Muscle of back (tissue), 11 donors: ENCODE measurements around the gene TFAM. TPM values are rescaled to one million over a fixed set of nuclear protein-coding genes. Genes with fewer than 3 reads are reported as not detected.
"Not testable (repeated sequence)": the region's sequence is repeated elsewhere in the genome, so short reads cannot be mapped to it uniquely, and the experiment has no call there.

ENCODE experiments used
- DNase-seq, 3 donors: peaks; one replicate each; pipeline versions ENCODE4 v3.0.0 to v3.0.0-alpha.2; 2013
- polyA plus RNA-seq, 10 donors: library from polyadenylated mRNA; unstranded; fragments of 120-200 nt; gene quantifications; one replicate each; pipeline ENCODE4 v1.2.1, GENCODE V29; 2013; ENCODE audit not compliant: insufficient read length in 10 of 10

The TFAM gene
- polyA plus RNA-seq, 10 donors, result 30.0 to 39.5 (median 36.2) TPM

DNA sequence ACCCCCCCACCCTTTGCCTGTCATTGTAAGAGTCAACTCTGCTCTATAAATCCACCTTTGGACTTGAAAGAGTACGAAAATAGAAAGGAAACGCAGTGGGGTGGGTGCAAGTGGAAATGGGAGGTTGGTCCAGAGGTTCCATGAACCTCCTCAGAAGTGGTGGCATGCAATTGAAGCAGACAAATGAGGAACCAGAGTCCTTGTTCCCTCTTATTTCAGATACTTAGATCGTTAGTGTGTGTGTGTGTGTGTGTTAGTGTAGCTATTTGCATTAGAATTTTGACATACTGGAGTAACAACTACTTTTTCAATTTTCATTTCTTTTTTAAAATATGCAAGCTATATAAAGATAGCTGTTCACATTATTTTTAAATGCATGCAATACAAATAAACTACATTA is 18.1 kb upstream of the TFAM start:
- no peak for DNase-seq

DNA sequence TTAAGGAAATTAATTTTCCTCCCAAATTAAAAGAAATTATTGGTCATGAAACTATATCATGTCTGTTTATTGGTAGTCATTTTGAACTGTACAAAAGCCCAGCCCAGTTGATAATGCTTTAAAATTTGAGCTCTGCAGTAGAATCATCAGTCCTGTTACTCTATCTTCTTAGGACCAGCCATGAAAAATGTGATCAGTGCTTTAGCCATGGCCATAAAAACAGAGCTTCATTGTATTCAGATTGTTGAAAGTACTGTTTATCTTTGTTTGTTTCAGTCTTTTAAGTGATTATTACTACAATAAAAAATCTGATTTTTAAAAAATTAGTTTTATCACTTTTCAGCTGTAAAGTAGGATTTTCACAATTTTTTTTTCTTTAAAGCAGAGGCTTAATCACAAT is 13.7 kb upstream of the TFAM start:
- DNase-seq, result no peak

DNA sequence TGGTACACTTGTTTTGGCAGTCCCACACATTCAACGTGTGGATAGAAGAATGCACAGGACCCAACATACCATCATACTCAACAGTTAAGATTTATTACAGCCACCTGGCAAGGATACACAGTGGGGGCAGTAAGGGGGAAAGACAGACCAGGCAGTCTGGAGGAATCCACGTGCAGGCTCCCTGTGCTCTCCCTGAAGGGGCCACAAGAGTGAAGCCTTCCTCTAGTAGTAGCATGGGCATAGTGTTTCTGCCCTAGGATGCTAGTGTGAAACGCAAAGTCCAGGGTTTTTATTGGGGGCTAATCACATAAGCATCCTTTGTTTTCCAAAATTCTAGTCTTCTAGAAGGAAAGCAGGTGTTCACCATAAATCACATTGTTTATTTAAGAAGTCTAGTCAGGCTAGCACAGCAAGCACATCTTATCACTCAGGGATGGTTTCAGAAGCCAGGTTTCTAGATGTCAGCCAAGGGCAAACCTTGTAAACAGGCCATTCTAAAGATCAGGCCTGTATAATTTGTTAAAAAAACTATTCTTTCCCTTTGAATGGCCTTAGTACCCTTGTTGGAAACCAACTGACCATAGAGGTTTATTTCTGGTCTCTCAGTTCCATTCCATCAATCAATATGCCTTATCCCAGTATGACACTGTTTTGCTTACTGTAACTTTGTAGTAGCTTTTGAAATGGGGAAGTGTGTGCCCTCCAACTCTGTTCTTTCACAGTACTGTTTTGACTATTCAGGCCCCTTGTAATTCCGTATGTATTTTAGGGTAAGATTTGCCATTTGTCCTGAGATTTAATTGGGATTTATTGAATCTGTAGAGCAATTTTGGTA is 12.4 kb upstream of the TFAM start:
- no peak for DNase-seq

DNA sequence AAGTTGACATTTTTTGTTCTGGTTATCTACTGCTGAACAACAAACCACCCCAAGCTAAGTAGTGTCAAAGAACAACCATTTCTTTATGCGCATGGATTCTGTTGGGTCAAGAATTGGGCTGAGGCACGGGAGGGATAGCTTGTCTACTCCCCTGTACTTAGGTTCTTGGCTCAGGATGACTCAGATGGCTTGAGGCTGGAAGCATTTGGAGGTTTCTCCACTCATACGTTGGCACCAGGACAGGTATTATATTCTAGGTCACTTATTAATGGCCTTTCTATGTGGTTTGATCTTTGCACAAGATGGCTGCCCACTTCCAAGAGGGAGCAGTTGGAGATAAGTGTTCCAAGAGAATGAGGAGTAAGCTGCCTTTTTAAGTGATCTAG is 11.8 kb upstream of the TFAM start:
- DNase-seq, result no peak

DNA sequence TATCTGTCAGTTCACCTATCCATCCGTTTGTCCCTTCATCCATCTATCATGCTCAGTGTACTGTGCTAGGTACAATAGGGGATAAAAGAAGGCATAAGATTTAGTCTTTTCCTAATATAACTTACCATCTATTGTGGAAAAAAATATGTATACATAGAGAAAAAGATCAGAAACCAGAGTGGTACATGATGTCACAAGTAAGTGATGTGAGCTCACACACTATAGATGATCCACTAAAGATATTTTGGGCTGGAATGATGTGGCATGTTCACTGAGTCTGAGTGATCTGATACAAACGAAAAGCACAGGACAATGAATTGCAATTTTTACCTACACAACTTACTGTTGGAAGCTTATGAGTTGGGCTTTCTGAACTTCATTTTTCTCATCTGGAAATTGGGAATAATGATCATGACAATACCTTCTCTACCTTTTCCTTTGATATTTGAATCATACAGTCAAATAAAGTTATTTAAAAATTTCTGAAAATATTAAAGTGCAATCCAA is 2.7 kb upstream of the TFAM start:
- DNase-seq, result no peak

DNA sequence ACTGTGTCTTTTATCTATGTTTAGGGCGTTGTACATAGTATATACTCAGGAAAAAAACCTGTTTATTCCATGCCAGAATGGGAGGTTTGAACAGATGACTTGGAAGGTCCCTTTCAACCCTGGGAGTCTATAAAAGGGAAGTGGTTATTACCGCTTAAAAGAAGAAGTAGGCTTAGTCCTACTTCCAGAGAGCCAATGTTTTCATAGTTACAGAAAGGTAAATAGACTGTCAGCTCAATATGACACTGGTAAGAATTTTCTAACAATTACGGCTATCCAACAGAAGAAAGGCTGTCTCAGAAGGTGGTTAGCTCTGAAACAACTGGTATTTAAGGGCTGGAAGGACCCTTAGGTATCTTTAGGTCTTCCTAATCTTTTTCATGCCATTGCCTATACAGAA is 1.1 kb upstream of the TFAM start:
- peak; percentile 7 to 31 (median 22) for DNase-seq

DNA sequence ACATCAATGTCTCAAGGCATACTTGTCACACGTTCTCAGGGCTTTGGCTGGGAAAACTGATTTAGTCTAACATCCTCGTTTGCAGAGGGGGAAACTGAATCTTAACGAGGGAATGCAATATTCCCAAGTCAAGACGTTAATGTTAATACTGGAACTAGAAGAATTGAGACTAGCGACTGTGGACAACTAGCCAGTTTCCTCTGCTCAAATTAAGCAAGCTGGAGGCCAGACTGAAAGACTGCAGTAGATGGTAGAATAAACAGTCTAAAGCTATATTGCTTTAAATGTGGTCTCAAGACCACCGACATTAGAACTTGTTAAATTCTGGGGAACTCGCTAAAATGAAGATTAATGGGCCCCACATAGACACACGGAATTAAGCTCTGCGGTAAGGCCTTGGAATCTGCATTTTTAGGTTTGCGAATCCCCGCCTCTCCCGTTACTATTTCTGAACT is 639 bp upstream of the TFAM start:
- no peak for DNase-seq

DNA sequence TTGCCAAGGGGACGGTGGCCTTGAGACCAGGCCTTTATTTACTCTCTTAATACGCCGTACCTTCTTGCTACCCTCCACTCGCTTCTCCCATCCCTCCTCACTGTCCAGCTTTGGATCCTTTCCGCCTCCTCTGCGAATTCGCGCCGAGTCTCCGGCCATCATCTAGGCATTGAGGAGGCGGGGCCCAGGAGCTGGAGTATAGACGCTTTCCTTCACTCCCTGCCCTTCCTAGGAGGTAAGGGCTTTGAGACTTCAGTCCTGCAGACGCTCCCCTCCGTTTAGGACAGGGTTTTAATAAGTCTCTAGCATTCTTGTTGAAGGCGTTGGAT is 538 bp downstream of the TFAM start:
- DNase-seq, result peak in 1 of 3 donors; percentile 8

DNA sequence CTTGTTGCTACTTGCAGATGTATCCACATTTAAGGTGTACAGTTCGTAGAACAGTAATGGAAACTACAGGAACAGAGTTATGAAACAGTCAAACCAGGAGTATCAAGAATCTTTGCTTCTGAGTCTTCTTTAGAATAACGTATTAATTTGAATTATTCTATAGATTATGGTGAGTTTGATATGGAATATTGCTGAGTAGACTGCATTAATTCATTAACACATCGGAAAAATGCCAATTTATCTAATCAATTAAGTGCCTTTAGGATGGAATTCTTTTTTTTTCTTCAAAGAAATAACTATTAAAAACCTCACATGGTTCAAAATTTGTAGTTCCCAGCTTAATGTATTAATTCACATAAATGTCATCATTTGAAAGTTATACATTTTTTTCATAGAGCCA is 3.8 kb downstream of the TFAM start:
- no peak for DNase-seq

DNA sequence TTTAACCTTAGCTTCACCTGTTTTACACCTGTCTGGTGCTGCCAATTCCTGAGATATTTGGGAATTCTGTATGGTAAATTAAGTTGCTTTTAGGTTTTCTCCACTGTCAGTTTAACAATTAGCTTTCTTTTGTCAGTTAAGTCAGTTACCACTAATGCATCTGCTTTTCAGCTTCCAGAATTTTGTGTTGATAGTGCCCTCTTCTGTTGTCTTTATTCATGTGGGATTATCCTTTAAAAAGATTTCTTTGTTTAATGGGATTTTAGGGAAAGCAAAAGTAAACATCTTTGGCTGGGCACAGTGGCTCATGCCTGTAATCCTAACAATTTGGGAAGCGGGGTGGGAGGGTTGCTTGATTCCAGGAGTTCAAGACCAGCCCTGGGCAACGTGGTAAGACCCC is 8.1 kb downstream of the TFAM start:
- no peak for DNase-seq

DNA sequence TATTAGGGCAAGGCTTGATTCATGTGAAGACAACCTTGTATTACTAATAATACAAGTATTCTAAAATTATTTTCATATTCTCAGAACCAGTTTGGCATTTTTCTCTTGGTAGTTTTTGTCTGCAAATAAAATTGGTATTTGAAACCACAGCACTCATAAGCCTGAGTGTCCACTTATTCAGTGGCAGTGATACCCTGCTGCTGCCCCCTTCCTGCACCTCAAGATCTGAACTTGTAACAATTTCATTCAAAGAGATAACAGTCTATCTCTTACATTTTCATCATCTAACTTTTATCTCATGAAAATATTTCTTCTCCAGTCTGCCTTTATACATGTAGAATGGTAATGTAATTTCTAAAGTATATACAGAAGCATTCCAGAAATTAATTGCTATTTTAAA is 9.3 kb downstream of the TFAM start:
- DNase-seq, result no peak

DNA sequence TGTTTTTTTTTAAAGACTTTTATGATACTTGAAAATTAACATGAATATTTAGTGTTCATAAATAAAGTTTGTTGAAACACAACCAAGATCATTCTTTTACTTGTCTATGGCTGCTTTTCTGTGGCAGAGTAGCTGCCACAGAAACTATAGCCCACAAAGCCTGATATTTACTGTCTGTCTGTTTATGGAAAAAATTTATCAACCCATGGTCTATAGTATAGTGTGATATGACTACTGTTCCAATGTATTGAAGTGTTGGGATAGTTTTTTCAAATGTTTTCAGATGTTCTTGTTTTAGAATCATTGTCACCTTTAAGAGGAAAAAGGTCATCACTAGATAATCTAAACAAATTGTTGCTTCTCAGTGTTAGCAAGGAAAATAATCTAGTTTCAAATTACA is 10.8 kb downstream of the TFAM start:
- DNase-seq, result no peak

DNA sequence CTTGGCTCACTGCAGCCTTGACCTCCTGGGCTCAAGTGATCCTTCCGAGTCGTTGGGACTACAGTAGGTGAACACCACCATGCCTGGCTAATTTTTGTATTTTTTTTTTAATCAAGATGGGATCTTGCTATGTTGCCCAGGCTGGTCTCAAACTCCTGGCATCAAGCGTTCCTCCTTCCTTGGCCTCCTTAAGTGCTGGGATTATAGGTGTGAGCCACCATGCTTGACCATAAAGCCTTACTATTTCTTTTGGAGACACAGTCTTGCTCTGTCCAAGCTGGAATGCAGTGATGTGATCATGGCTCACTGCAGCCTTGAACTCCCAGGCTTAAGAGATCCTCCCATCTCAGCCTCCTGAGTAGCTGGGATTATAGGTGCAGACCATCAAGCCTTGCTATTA is 12.6 kb downstream of the TFAM start:
- DNase-seq, result no peak

DNA sequence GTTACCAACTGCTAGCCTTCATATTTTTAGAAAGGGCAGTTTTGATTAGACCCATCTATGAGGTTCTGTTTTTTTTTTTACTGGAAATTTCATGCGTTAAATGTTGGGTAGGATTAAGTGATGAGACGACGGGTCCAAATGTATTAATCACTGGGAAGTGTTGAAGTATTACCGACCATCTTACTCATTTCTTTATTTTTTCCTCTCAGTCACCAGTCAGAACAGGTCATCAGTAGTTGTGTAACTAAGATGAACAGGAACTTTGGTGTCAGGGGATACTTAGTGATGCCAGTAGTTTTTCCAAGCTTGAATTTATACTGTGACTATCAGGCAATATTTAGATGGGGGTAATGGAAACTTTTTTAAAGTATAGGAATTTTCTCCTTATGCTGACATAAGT is 14.2 kb downstream of the TFAM start:
- DNase-seq, result peak in 1 of 3 donors; percentile 8

DNA sequence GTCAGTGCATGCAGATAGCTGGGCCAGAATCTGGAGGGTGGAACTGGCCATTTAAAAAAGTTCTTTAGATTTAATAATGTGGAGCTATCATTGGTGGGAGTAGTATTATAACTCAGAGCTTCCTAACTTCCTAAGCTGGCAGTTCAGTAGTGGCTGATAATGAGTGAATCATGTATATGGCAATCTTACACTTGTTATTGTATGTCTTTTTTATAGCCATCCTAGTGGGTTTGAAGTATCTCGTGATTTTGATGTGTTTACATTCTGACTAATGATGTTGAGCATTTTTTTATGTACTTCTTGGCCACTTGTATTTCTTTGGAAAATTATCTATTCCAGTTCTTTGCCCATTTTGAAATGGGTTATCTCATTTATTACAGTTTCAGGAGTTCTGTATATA is 15.4 kb downstream of the TFAM start:
- DNase-seq, result no peak

DNA sequence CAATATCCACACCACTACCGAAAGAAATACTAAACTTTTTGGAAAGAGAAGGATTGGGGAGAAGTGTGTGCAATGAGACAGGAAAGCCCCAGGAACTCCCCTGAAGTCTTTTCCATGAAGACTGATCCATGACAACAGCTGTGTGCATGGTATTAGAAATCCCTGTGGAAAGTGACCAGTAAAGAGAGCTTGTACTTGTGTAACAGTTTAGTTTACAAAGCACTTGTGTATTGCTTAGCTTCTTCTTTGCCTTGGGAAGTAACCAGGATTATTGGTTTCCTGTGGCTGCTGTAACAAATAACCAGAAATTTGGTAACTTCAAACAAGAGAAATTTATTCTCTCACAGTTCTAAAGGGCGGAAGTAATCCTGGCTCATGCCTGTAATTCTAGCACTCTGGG is 18.8 kb downstream of the TFAM start:
- DNase-seq, result no peak

DNA sequence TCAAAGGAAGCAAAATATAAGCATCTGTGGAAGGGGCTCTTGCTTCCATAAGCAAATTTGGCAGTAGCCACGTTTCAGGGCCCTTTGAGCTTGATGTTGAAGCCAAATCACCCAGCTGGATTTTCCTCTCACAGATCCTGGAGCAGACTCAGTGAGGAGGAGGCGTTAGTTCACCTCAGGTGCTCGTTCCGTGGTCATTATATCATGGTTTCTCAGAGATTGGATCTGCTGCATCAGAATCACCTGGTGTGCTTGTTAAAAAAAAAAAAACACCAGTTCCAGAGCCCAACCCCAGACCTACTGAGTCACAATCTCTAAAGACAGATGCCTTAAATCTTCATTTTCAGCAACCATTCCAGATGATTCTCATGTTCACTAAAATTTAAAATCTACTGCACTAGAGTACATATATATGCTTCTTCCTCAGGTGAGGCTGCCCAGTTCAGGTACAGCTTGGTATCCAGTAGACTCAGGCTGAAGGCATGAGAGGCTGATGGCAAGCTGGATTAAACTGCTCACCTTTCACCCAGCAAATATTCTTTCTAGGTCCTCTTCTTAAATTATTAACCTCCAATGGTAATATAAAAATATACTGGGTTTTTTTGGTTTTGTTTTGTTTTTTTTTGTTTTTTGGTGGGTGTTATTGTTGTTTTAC is 24.9 kb downstream of the TFAM start:
- no peak for DNase-seq

DNA sequence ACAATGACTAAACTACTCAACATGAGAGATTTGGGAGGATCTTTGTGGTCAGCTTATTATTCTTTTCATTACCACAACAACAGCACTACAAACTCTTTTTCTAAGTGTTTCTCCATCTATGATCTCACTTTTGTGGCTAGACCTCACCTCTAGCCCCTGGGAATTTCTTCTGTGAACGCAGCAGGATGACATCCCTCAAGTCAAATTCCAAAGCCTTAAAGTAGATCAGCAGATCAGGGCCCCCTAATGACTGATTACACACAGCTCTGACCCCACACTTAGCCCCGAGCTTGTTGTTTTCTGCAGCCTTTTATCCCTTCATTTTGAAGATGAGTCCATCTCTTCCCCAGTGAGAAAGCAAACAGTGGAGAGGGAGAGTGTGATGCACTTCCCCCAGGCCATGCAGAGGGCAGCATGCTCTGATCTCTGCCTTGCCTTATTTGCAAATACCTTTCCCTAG is 27.3 kb downstream of the TFAM start:
- DNase-seq, result peak in 1 of 3 donors; percentile 49

DNA sequence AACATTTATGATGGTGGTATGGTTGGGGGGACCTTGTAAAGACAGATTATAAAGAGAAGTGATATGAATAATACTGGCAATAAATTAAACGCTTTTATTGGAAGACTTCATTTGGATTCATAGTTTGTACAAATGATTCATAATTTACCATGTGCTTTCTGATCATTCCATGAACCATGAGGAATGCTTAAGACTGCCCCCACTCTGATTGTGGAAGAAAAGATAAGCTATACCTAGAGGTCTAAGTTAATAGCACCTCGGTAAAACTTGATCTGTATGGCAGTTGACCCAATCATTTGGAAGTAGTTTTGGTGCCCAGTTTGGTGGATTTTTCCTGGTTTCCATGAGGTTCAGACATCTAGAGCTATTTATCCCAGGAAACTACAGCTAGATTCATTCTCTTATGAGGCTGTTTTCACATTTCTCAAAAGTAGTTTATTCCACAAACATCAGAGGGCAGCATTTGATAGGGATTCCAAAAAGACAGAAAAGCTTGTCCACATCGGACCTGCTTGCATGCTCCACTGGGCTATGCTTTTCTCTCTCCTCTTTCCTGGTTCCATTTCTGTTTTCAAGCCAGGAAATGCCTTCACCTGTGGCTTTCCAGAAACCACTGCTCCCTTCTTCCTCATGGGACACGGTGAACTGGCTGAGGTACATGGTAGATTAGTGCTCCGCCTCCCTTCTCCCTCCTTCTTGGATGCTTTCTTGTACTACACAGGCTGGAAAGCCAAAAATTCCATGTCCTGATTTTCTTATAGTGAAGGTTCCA is 29.2 kb downstream of the TFAM start:
- DNase-seq, result peak; percentile 67 to 89 (median 77)

DNA sequence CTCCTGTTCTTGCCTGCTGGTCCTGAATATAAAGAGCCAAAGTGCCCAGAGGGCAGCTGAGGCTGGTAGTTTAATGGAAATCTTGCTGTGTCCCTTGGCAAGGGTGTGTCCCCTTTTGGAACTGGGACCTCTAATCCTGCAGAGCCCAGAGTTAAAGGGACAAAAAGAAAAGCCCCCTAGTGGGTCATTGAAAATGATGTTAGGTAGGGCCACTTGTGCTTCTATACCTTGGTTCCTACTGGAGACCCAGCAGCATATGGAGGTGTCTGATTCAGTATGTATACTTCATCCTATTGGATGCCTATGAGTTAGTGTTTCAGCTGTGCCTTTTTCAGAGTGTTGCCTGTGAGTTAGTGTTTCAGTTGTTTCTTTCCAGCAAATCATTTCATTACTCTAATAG is 30.5 kb downstream of the TFAM start:
- no peak for DNase-seq

DNA sequence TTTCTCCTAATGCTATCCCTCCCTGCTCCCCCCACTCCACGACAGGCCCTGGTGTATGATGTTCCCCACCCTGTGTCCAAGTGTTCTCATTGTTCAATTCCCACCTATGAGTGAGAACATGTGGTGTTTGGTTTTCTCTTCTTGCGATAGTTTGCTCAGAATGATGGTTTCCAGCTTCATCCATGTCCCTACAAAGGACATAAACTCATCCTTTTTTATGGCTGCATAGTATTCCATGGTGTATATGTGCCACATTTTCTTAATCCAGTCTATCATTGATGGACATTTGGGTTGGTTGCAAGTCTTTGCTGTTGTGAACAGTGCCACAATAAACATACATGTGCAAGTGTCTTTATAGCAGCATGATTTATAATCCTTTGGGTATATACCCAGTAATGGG is 32.7 kb downstream of the TFAM start:
- DNase-seq, result not testable (repeated sequence)

DNA sequence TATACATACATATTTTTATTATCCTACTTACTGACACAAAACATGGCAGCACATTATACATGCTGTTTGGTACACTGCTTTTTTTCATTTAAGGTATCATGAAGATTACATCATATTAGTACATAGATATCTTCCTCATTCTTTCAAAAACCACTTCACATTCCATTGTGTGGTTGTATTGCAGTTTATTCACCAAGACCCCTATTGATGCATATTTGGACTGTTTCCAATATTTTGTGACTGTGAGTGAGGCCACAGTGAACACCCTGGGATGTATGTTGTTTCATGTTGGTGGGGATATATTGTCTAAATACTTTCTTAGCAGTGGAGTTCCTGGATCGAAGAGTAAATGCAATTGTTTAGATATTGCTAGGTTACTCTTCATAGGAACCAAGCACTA is 39.0 kb downstream of the TFAM start:
- no peak for DNase-seq

DNA sequence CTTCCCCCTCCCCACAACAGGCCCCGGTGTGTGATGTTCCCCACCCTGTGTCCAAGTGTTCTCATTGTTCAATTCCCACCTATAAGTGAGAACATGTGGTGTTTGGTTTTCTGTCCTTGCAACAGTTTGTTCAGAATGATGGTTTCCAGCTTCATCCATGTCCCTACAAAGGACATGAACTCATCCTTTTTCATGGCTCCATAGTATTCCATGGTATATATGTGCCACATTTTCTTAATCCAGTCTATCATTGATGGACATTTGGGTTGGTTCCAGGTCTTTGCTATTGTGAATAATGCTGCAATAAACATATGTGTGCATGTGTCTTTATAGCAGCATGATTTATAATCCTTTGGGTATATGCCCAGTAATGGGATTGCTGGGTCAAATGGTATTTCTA is 43.2 kb downstream of the TFAM start:
- DNase-seq, result not testable (repeated sequence)
